Kidney (tissue), 14 donors: Measurements from ENCODE around the gene FSTL1. TPM values are rescaled to one million over a fixed set of nuclear protein-coding genes. Genes with fewer than 3 reads are reported as not detected.

Experiments used
- DNase-seq, 5 donors: peaks; one replicate each; pipeline ENCODE4 v3.0.0-alpha.2; 2013 to 2020
- FAIRE-seq: peaks from 2 replicates; lab custom pipeline; 2012; peaks lifted over from hg19 to GRCh38; lab: Jason Lieb, UNC
- H3K27ac ChIP-seq, 2 donors: one replicate each; pipeline ENCODE4 v1.7.0; 2013; ENCODE audit warnings: low read depth in 2 of 2, low read length in 2 of 2, inconsistent platforms in 1 of 2
- H3K27me3 ChIP-seq: one replicate; pipeline ENCODE4 v1.7.1; 2013; ENCODE audit warnings: low read length, inconsistent platforms; ENCODE audit not compliant: control insufficient read depth, insufficient read depth
- H3K36me3 ChIP-seq, 3 donors: one replicate each; pipeline versions ENCODE4 v1.7.0 to v1.7.1; 2013; ENCODE audit warnings: low read length in 3 of 3, control low read depth in 1 of 3, inconsistent platforms in 1 of 3; ENCODE audit not compliant: insufficient read depth in 3 of 3, control insufficient read depth in 2 of 3
- H3K4me1 ChIP-seq, 3 donors: one replicate each; pipeline versions ENCODE4 v1.7.0 to v1.7.1; 2013; ENCODE audit warnings: low read length in 3 of 3, inconsistent platforms in 1 of 3, low read depth in 1 of 3; ENCODE audit not compliant: control insufficient read depth in 2 of 3, insufficient read depth in 2 of 3
- H3K4me3 ChIP-seq, 3 donors: one replicate each; pipeline versions ENCODE4 v1.7.0 to v1.8.1; 2013; ENCODE audit warnings: low read length in 3 of 3, control low read depth in 1 of 3, inconsistent platforms in 1 of 3
- H3K9ac ChIP-seq, 3 donors: one replicate each; pipeline versions ENCODE4 v1.7.0 to v1.7.1; 2013; ENCODE audit warnings: low read length in 3 of 3, control low read depth in 1 of 3, inconsistent platforms in 1 of 3
- H3K9me3 ChIP-seq, 3 donors: one replicate each; pipeline versions ENCODE4 v1.7.0 to v1.7.1; 2013; ENCODE audit warnings: low read length in 3 of 3, control low read depth in 1 of 3, inconsistent platforms in 1 of 3; ENCODE audit not compliant: control insufficient read depth in 2 of 3, insufficient read depth in 1 of 3
- CTCF ChIP-seq: IDR thresholded peaks from 3 replicates; pipeline ENCODE4 v1.5.1; 2012; ENCODE audit warnings: mild to moderate bottlenecking, moderate library complexity, borderline replicate concordance; ENCODE audit not compliant: insufficient read depth; ENCODE audit errors: extremely low read depth
- intact Hi-C: fragments of 100-400 bp; cut with DNase I; formaldehyde crosslinking; loops from one replicate; pipeline ENCODE4 v1.11.1; 2022
- polyA plus RNA-seq: library from polyadenylated mRNA; stranded (reverse); fragments of 350-450 nt; fragmentation: Illumina TruSeq; extraction: RNeasy Lipid Tissue Mini Kit (QIAGEN cat#74804); gene quantifications from one replicate; pipeline ENCODE4 v1.2.3, GENCODE V29; 2014; ENCODE audit warnings: low read depth, low replicate concordance; ENCODE audit not compliant: insufficient read depth
- total RNA-seq: library from RNA; stranded (reverse); fragmentation: NEBNext Ultra II Directional; extraction: Animal tissue kit (Norgen Biotek cat#: 25700); gene quantifications from one replicate; pipeline ENCODE4 v1.2.1, GENCODE V29; 2021
- donor health status: control.
- donor health status: control.
- donor health status: control.
- donor health status: control.
- donor health status: control.
- donor health status: DM: yes; HTN: yes; CAD: no.
- donor health status: Normal renal cell carcinoma (clear cell type).

FSTL1 gene
- total and polyA plus RNA-seq, 2 donors from 2014 or later, result 31.1 to 193 TPM

DNA sequence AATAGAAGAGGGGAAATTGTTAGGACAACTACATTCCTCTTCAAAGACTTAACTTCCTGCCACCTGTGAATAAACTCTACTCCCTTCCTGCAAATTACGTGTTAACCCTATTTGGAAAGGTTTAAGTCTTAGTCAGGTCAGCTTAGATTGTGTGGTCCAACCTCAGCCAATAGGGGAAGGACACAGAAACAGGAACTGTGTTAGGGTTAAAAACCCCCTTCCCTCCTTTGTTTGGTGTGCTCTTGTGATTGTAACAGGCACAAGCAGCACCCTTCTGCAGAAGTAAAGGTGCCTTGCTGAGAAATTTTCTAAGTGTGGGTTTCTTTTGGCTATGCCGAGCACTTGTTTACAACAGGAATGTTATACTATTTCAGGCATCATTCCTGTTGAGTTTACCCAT, 45.0 kb upstream of the FSTL1 start:
- H3K27ac ChIP-seq, result no peak overlapping the region
- intact Hi-C loops, result no loop called here
- FAIRE-seq, result no peak
- no peak overlapping the region for H3K9ac ChIP-seq
- peaks cover 0 to 8% (median 0%) of the 10 kb centered on the region in 3 donors for H3K9me3 ChIP-seq
- H3K27me3 ChIP-seq, result no peaks in the 10 kb centered on the region
- no peaks in the 10 kb centered on the region for H3K4me1 ChIP-seq
- no peak overlapping the region for H3K4me3 ChIP-seq
- H3K36me3 ChIP-seq, result no peaks in the 10 kb centered on the region
- no peak for DNase-seq
- no peak for TF ChIP-seq CTCF

DNA sequence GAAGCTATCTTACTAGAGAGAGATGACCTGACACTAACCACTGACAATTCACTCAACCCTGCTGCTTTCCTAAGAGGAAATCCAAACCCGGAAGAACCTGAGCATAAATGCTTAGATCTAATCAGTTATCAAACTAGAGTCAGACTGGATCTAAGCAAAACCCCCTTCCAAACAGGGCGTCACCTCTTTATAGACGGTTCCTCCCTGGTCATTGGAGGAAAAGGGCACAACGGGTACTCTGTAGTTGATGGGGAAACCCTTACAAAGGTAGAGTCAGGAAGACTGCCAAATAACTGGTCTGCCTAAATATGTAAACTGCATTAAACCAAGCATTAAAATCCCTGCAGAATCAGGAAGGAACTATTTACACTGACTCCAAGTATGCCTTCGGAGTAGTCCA, 41.3 kb upstream of the FSTL1 start:
- Histone ChIP-seq H3K27ac (no peak overlapping the region), H3K4me3 (no peak overlapping the region), H3K27me3 (no peaks in the 10 kb centered on the region), H3K4me1 (no peaks in the 10 kb centered on the region), H3K9me3 (peaks cover 0 to 8% (median 0%) of the 10 kb centered on the region in 3 donors), H3K36me3 (no peaks in the 10 kb centered on the region), H3K9ac (no peak overlapping the region)
- intact Hi-C loops, result no loop called here
- no peak for FAIRE-seq
- no peak for DNase-seq
- TF ChIP-seq CTCF, result no peak

DNA sequence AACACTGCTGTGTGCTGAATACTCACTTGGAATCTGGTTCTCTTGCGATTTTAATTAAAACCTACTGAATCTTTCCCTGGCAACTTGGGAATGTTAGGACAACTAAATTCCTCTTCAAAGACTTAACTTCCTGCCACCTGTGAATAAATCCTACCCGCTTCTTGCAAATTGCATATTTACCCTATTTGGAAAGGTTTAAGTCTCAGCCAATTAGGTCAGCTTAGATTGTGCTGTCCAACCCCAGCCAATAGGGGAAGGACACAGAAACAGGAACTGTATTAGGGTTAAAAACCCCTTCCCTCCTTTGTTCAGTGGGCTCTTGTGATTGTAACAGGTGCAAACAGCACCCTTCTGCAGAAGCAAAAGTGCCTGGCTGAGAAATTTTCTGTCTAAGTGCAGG, 38.6 kb upstream of the FSTL1 start:
- Histone ChIP-seq H3K4me3 (no peak overlapping the region), H3K27me3 (no peaks in the 10 kb centered on the region), H3K36me3 (no peaks in the 10 kb centered on the region), H3K4me1 (no peaks in the 10 kb centered on the region), H3K9me3 (no peaks in the 10 kb centered on the region), H3K9ac (no peak overlapping the region), H3K27ac (no peak overlapping the region)
- no peak for TF ChIP-seq CTCF
- FAIRE-seq (no peak), DNase-seq (no peak)
- intact Hi-C loops, result no loop called here

DNA sequence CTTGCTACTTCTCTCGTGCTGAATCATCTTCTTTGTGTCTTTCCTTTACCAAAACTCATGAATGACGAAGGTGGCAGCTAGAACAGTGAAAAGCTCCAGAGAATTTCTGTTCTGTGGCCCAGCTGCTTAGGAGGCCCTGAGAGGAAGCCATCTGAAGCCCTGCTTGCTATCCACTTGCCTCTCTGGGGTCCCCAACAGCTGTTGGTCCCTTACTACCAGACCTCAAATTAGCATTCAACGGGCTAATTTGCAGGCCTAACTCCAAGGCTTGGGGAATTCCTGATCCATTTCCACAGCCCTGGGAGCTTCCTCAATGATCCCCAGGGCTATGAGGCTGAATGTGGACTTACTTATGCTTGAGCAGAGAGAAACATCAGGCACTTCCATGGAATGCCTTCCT, 37.5 kb upstream of the FSTL1 start:
- intact Hi-C loops, result no loop called here
- FAIRE-seq (no peak), DNase-seq (no peak)
- no peak overlapping the region for H3K9ac ChIP-seq
- no peaks in the 10 kb centered on the region for H3K9me3 ChIP-seq
- H3K27ac ChIP-seq, result no peak overlapping the region
- no peaks in the 10 kb centered on the region for H3K27me3 ChIP-seq
- H3K4me1 ChIP-seq, result no peaks in the 10 kb centered on the region
- no peak for TF ChIP-seq CTCF
- no peak overlapping the region for H3K4me3 ChIP-seq
- H3K36me3 ChIP-seq, result no peaks in the 10 kb centered on the region
